HG03571 (cell line): ENCODE results near the gene PCNX3.

Experiments
- ATAC-seq: cut with Tn5 transposase; IDR thresholded peaks from one replicate; pipeline ENCODE4 v1.9.1; 2021; ENCODE audit not compliant: unreplicated experiment

Gene PCNX3

GRCh38 chr11:65615229-65615949 is at the start of gene PCNX3:
Gene PCNX3 (plus strand): TSS chr11:65615776. CDS start chr11:65616312, 536 bp downstream.
- ATAC-seq: peak; percentile 68

GRCh38 chr11:65569164-65569972 is 46.2 kb upstream of the PCNX3 start:
- no peak for ATAC-seq

GRCh38 chr11:65569973-65570918 is 45.3 kb upstream of the PCNX3 start, which contains the start of gene ZNRD2:
Gene ZNRD2 (plus strand): TSS chr11:65570477. CDS start chr11:65570492, 15 bp downstream.
- ATAC-seq: peak; percentile 53

- ATAC-seq: no peak
Measured at GRCh38 chr11:65571420-65571819, 44.2 kb upstream of the PCNX3 start.

- ATAC-seq: no peak
Measured at GRCh38 chr11:65571940-65572339, 43.6 kb upstream of the PCNX3 start.

GRCh38 chr11:65572356-65573051 is 43.1 kb upstream of the PCNX3 start, which contains the start of gene FAM89B:
Gene FAM89B (plus strand): TSS chr11:65572538. CDS start chr11:65572670, 132 bp downstream.
- no peak for ATAC-seq

GRCh38 chr11:65573391-65574079 is 42.0 kb upstream of the PCNX3 start:
- ATAC-seq: no peak

- no peak for ATAC-seq
Measured at GRCh38 chr11:65574109-65574810, 41.3 kb upstream of the PCNX3 start.

- no peak for ATAC-seq
Measured at GRCh38 chr11:65574811-65575567, 40.6 kb upstream of the PCNX3 start.

- ATAC-seq: no peak
Measured at GRCh38 chr11:65575568-65576231, 39.9 kb upstream of the PCNX3 start, which contains the start of gene EHBP1L1. Gene EHBP1L1 (plus strand): TSS chr11:65576053. CDS start chr11:65576303, 250 bp downstream.

- no peak for ATAC-seq
Measured at GRCh38 chr11:65576232-65576866, 39.2 kb upstream of the PCNX3 start.

- ATAC-seq: no peak
Measured at GRCh38 chr11:65576867-65577755, 38.5 kb upstream of the PCNX3 start.

GRCh38 chr11:65577756-65578109 is 37.8 kb upstream of the PCNX3 start:
- no peak for ATAC-seq

GRCh38 chr11:65578134-65578533 is 37.4 kb upstream of the PCNX3 start:
- ATAC-seq: no peak

GRCh38 chr11:65578667-65579066 is 36.9 kb upstream of the PCNX3 start:
- no peak for ATAC-seq

GRCh38 chr11:65579291-65579690 is 36.3 kb upstream of the PCNX3 start:
- ATAC-seq: no peak
